SU-DHL-6 (cell line): ENCODE results near the gene RASL11A.

ENCODE experiments used
- H2AFZ ChIP-seq: fragments of 200-600 bp; sonication (generic); 2 replicates; pipeline ENCODE4 v1.6.1; 2014; ENCODE audit warnings: low read depth, mild to moderate bottlenecking, moderate library complexity, mixed read lengths, antibody characterized with exemption, low read length; ENCODE audit not compliant: severe bottlenecking
- H3F3A ChIP-seq: fragments of 200-600 bp; shearing (Covaris generic); 2 replicates; pipeline ENCODE4 v1.6.0; 2016; ENCODE audit warnings: antibody characterized with exemption, mild to moderate bottlenecking; ENCODE audit not compliant: insufficient read depth
- H3K27ac ChIP-seq: fragments of 200-600 bp; sonication (generic); 2 replicates; pipeline ENCODE4 v1.5.1; 2016; ENCODE audit warnings: low read depth, mild to moderate bottlenecking, low read length, moderate library complexity, mixed read lengths
- H3K27me3 ChIP-seq: fragments of 200-600 bp; sonication (generic), shearing (Covaris generic); 2 replicates; pipeline ENCODE4 v1.6.0; 2014; ENCODE audit warnings: mild to moderate bottlenecking, low read length
- H3K36me3 ChIP-seq: fragments of 200-600 bp; sonication (generic); 2 replicates; pipeline ENCODE4 v1.6.1; 2014; ENCODE audit warnings: mild to moderate bottlenecking, low read length, mixed read lengths
- H3K4me2 ChIP-seq: fragments of 300-600, 200-600 bp; shearing (Covaris generic), sonication (generic); 2 replicates; pipeline ENCODE4 v1.6.0; 2014; ENCODE audit warnings: low read length, low read depth, mild to moderate bottlenecking; ENCODE audit not compliant: poor library complexity, severe bottlenecking
- H3K4me3 ChIP-seq: fragments of 200-600 bp; sonication (generic); 2 replicates; pipeline ENCODE4 v1.5.1; 2014; ENCODE audit warnings: antibody characterized with exemption, low read length, mild to moderate bottlenecking, mixed read lengths; ENCODE audit not compliant: insufficient read depth, poor library complexity, severe bottlenecking
- H3K79me2 ChIP-seq: fragments of 200-600 bp; sonication (generic); 2 replicates; pipeline ENCODE4 v1.6.1; 2014; ENCODE audit warnings: mild to moderate bottlenecking, low read length, moderate library complexity; ENCODE audit not compliant: insufficient read depth
- H3K9ac ChIP-seq: fragments of 200-600 bp; sonication (generic); 2 replicates; pipeline ENCODE4 v1.7.0; 2014; ENCODE audit warnings: mild to moderate bottlenecking, low read length
- H3K9me2 ChIP-seq: fragments of 200-600 bp; sonication (generic); replicated peaks from 2 replicates; pipeline ENCODE4 v1.6.1; 2014; ENCODE audit warnings: low read length; ENCODE audit not compliant: insufficient read depth
- H3K9me3 ChIP-seq: fragments of 200-600 bp; sonication (generic); 2 replicates; pipeline ENCODE4 v1.6.1; 2014; ENCODE audit warnings: low read length, mixed read lengths; ENCODE audit not compliant: insufficient read depth
- H4K20me1 ChIP-seq: fragments of 200-600 bp; sonication (generic); 2 replicates; pipeline ENCODE4 v1.6.1; 2014; ENCODE audit warnings: low read depth, mild to moderate bottlenecking, antibody characterized with exemption, low read length, moderate library complexity, mixed read lengths
- EZH2phosphoT487 ChIP-seq: fragments of 200-600 bp; sonication (generic), shearing (Covaris generic); conservative IDR thresholded peaks from 2 replicates; pipeline ENCODE4 v1.6.1; 2018; ENCODE audit warnings: mild to moderate bottlenecking, antibody characterized with exemption, low read length, moderate library complexity, mixed read lengths
- TF ChIP-seq, protein P1 (sequence below): fragments of 200-600 bp; sonication (generic); IDR thresholded peaks from one replicate; pipeline ENCODE4 v1.5.1; 2017; ENCODE audit warnings: antibody characterized with exemption, mild to moderate bottlenecking, low read length, moderate library complexity; ENCODE audit not compliant: insufficient read depth, poor library complexity, severe bottlenecking

Gene RASL11A

DNA sequence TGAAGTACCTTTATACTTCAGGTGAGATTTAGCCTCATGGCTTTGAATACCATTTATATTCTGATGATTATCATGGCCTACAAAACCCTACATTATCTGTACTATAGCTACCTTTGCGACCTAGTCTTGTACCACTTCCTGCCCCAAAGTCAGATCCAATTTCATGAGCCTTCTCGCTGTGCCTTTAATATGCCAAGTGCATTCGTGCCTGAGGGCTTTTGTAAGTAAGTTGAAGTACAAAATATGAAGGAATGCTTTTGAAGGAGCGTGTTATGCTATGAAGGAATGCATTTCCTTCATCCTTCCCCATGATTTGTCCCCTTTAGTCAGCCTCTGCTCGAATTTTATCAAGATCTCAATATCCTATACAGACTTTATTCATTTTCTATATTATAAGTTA is 9.2 kb upstream of the RASL11A start:
- no peak overlapping the region for H3K4me2 ChIP-seq
- TF ChIP-seq EZH2phosphoT487, result no peak
- TF ChIP-seq, protein P1, sequence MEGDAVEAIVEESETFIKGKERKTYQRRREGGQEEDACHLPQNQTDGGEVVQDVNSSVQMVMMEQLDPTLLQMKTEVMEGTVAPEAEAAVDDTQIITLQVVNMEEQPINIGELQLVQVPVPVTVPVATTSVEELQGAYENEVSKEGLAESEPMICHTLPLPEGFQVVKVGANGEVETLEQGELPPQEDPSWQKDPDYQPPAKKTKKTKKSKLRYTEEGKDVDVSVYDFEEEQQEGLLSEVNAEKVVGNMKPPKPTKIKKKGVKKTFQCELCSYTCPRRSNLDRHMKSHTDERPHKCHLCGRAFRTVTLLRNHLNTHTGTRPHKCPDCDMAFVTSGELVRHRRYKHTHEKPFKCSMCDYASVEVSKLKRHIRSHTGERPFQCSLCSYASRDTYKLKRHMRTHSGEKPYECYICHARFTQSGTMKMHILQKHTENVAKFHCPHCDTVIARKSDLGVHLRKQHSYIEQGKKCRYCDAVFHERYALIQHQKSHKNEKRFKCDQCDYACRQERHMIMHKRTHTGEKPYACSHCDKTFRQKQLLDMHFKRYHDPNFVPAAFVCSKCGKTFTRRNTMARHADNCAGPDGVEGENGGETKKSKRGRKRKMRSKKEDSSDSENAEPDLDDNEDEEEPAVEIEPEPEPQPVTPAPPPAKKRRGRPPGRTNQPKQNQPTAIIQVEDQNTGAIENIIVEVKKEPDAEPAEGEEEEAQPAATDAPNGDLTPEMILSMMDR, result no peak
- H3K36me3 ChIP-seq, result peaks cover 40% of the 10 kb centered on the region; the same call in 1 of the 2 replicates
- H3K27me3 ChIP-seq, result no peaks in the 10 kb centered on the region
- H3K9me2 ChIP-seq, result no peaks in the 10 kb centered on the region
- H3K9ac ChIP-seq, result no peak overlapping the region
- H3K27ac ChIP-seq, result peak overlapping the region; percentile 58; the same call in 1 of the 2 replicates
- H2AFZ ChIP-seq, result no peak overlapping the region
- peaks cover 72% of the 10 kb centered on the region for H3F3A ChIP-seq
- no peaks in the 10 kb centered on the region for H3K9me3 ChIP-seq
- H4K20me1 ChIP-seq, result peaks cover 20% of the 10 kb centered on the region; the same call in 1 of the 2 replicates
- H3K4me3 ChIP-seq, result no peak overlapping the region
- 0 out of 2 replicates have a peak, but pooled peaks cover 9% of the 10 kb centered on the region for H3K79me2 ChIP-seq

DNA sequence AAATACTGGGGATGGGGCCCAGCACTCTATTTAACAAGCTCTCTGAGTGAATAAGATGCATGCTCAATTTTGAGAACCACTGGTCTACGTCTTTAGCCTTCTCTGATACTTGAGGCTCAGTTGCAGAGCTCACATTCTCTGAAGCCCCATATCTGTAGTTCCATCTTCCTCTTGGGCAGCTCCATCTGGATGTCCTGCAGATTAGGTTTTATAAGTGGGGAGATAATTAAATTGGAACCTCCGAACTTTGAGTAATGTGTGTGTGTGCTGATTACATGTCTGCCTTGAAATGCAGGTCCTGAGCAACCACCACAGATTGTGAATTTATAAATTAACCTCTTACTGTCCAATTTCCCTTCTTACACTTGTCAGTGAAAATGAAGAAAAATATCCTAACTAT is 7.2 kb upstream of the RASL11A start:
- Histone ChIP-seq H3K4me2 (no peak overlapping the region), H2AFZ (no peak overlapping the region), H3K4me3 (no peak overlapping the region), H3K9me3 (no peaks in the 10 kb centered on the region), H3K79me2 (0 out of 2 replicates have a peak, but pooled peaks cover 5% of the 10 kb centered on the region), H3K27me3 (no peaks in the 10 kb centered on the region), H3K27ac (no peak overlapping the region), H3K9ac (no peak overlapping the region), H3K36me3 (peaks cover 22% of the 10 kb centered on the region; the same call in 1 of the 2 replicates), H3F3A (peaks cover 55% of the 10 kb centered on the region), H3K9me2 (no peaks in the 10 kb centered on the region), H4K20me1 (peaks cover 14% of the 10 kb centered on the region; the same call in 1 of the 2 replicates)
- TF ChIP-seq EZH2phosphoT487, result no peak
- TF ChIP-seq, protein P1, result no peak

- Histone ChIP-seq H3K36me3 (peaks cover 16% of the 10 kb centered on the region; the same call in 1 of the 2 replicates), H3K4me2 (no peak overlapping the region), H3K9me3 (no peaks in the 10 kb centered on the region), H3K79me2 (0 out of 2 replicates have a peak, but pooled peaks cover 5% of the 10 kb centered on the region), H3K27me3 (no peaks in the 10 kb centered on the region), H2AFZ (no peak overlapping the region), H3K27ac (0 out of 2 replicates have a peak overlapping the region, but pooled peaks have one; percentile 9), H3K4me3 (no peak overlapping the region), H3F3A (peaks cover 48% of the 10 kb centered on the region), H3K9me2 (no peaks in the 10 kb centered on the region), H3K9ac (no peak overlapping the region), H4K20me1 (peaks cover 11% of the 10 kb centered on the region; the same call in 1 of the 2 replicates)
- TF ChIP-seq, protein P1, result no peak
- TF ChIP-seq EZH2phosphoT487, result no peak
Observed at GRCh38 chr13:27264181-27264580, 6.4 kb upstream of the RASL11A start.
